GM18858 (cell line): ENCODE measurements around the gene ASB13.

Experiments
- ATAC-seq: cut with Tn5 transposase; IDR thresholded peaks from one replicate; pipeline ENCODE4 v1.9.1; 2021; ENCODE audit not compliant: unreplicated experiment

ASB13 gene

DNA sequence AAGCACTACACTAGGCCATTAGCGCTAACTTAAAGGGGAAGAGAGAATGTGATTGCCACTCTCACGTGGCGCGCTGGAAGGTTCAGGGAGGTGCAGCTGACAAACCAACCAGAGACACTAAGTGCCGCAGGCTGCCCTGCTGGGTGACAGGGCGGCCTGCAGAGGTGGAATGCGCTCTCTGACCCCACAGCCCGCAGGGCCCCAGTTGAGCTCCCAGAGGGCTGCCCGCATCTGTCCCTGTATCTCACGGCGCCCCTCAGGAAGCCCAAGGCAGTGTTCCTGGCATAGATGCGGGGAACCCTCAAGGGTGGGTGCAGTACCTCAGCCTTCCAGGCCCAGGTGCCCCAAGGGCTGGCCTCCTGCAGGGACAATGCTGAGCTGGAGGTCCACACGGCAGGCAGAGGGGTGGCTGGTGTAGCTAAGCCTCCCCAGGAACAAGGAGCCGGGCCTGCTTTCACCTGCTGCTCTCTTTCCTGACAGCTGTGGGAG, 75.0 kb downstream of the ASB13 start:
- no peak for ATAC-seq

DNA sequence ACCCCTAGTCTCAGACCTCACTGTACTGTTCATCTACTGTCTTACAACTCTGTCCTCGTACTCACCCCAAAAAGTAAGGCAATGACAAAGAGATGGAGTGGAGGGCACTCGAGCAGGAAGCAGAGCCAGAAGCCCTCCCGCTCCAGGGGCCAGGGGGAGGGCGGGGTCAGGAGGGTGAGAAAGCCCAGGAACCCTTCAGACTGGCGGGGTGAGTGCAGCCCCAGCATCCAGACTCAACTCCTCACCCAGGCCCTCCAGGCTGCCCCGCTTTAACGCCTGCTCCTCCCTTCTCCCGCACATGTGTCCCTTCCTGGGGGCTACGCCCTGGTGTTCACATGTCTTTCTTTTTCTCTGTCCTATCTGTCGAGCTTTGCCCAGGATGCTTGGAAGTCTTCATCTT, 75.6 kb downstream of the ASB13 start:
- no peak for ATAC-seq

DNA sequence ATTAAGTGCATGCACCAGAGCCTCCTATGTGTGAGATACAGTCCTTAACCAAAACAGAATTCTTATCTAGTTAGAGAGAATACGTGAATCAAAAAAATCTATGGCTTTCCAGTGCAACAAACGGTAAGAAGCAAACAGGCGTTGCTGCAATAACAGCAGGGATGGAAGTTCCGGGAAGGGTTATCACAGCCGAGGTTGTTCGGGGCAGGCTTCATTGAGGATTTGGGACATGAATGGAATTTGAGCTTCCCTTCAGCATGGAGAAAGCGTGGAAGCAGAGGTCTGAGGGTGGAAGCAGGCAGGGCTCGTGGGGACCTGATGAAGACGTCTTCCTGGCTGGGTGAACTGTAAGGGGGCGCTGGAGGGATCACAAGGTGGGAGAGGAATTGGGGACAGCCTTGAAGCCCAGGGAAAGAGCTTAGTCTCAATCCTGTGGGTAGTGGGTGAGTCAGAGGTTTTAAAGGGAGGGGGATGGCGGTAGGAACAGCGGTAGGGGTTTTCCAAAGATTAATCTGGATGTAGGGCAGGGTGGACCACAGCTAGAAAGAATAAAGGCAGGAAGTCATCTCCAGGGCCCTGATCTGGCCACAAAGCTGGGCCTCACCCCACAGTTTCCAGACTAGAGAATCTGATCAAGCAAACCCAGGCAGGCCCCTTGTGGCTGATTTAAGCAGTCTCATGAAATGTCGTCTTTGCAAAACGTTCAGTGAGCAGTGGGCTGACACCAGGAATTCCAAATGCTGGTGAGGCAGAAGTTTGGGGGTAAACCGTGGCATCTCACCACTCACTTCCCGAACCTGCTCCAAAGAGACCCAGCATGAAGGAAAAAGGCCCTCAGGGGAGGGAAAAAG, 76.5 kb downstream of the ASB13 start:
- no peak for ATAC-seq

DNA sequence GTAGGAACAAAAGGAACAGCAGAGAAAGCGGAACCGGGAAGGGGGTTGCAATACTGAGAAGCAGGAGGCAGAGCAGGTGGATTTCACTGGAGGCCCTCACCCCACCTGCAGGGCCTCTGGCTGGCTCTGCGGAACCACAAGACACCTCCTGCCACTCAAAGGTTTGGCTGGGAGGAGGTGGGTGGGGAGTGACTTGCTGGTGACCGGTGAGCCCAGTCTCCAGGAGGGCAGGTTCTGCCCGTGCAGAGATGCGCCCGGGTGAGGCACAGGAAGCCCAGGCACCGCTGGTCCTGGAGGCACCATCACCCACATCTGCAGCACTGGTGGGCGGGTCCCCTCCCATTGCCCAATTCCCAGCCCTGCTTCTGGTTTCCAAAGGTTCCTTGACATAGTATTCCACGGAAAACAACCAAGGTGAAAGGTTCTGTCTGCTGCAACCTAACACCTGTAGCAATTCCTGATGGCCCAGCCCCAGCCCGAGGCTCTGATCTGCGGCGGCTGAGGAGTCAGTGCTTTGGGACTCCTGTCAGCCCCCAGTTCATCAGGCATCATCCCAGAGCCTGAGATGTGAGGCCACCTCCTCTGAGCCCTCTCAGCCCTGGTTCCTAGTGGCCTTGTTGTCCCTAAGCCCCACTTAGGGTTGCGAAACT, 77.3 kb downstream of the ASB13 start:
- no peak for ATAC-seq
